Activated CD8-positive, alpha-beta memory T cell treated with anti-CD3 and anti-CD28 coated beads, Interleukin-2, amount 50 U/mL, for 24 hours (primary cell): ENCODE measurements around the gene PSAPL1.

ENCODE experiments used
- DNase-seq: peaks from one replicate; pipeline ENCODE4 v3.0.0-alpha.2; 2020; ENCODE audit errors: extremely low read depth

PSAPL1 gene

GRCh38 chr4:7431696-7432530 is 2.8 kb downstream of the PSAPL1 start:
- DNase-seq, result no peak

GRCh38 chr4:7430965-7431695 is 3.6 kb downstream of the PSAPL1 start:
- DNase-seq, result no peak

GRCh38 chr4:7430368-7430964 is 4.3 kb downstream of the PSAPL1 start:
- no peak for DNase-seq

GRCh38 chr4:7429601-7430078 is 5.1 kb downstream of the PSAPL1 start:
- DNase-seq, result no peak

- no peak for DNase-seq
These were observed 5.7 kb downstream of the PSAPL1 start for GRCh38 chr4:7429069-7429416.

- no peak for DNase-seq
These were observed 6.3 kb downstream of the PSAPL1 start for GRCh38 chr4:7428261-7429068.

GRCh38 chr4:7427831-7428260 is 6.9 kb downstream of the PSAPL1 start:
- DNase-seq, result no peak

GRCh38 chr4:7427361-7427760 is 7.4 kb downstream of the PSAPL1 start:
- no peak for DNase-seq

- DNase-seq, result no peak
These were observed 8.1 kb downstream of the PSAPL1 start for GRCh38 chr4:7426525-7427171.

GRCh38 chr4:7425591-7426468 is 8.9 kb downstream of the PSAPL1 start:
- DNase-seq, result no peak

- no peak for DNase-seq
These were observed 9.6 kb downstream of the PSAPL1 start for GRCh38 chr4:7425124-7425523.

- no peak for DNase-seq
These were observed 10.1 kb downstream of the PSAPL1 start for GRCh38 chr4:7424553-7425111.

GRCh38 chr4:7423801-7424552 is 10.8 kb downstream of the PSAPL1 start:
- no peak for DNase-seq

- no peak for DNase-seq
These were observed 11.3 kb downstream of the PSAPL1 start for GRCh38 chr4:7423391-7423790.

GRCh38 chr4:7422898-7423180 is 11.9 kb downstream of the PSAPL1 start:
- DNase-seq, result no peak

GRCh38 chr4:7422151-7422897 is 12.4 kb downstream of the PSAPL1 start:
- no peak for DNase-seq

- no peak for DNase-seq
These were observed 13.2 kb downstream of the PSAPL1 start for GRCh38 chr4:7421356-7422150.

- DNase-seq, result no peak
These were observed 14.1 kb downstream of the PSAPL1 start for GRCh38 chr4:7420661-7421040.
